Erythroblast (primary cell): Measurements from ENCODE around the gene RAP1A.

Source experiments
- GATA1 ChIP-seq: IDR thresholded peaks from 2 replicates; pipeline ENCODE4 v1.6.1; 2011; ENCODE audit warnings: low read depth, mild to moderate bottlenecking, control low read depth, low read length, moderate library complexity
- POLR2A ChIP-seq: IDR thresholded peaks from 2 replicates; pipeline ENCODE4 v1.6.1; 2011; ENCODE audit warnings: mild to moderate bottlenecking, low read length

DNA sequence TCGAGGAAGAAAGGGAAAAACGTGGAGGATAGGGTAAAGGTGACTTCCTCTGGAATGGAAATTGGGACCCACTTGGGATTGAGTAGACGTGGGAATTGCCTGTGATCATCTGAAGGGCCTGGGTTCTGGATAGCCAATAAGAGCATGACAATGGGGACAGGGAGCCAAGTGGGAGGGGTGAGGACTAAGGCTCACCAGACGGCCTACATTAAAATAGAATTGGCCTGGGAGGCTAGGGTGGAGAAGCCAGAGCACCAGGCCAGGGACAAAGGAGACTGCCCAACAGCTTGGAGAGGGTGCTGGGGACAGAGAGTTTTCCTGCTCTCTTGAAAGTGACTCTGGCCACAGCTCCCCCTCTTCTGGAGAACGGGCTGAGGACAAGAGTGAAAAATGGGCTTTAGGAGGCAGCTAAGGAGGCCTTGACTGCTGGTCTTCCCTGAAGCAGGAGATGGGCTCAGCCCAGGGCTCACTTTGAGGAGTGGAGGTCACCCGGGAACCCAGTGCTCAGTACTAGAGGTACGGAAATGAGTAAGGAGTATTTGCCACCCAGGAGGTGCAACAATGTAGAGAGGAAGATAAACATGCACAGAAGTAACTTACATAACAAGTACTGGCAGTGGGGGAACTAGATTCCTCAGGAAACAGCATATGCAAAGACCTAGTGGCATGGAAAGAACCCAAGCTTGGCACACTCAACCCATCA, 100.8 kb downstream of the RAP1A start:
- TF ChIP-seq POLR2A (no peak), GATA1 (no peak)
